8988T (cell line): Measurements from ENCODE around the gene ARID1B.
A peak's percentile ranks its signal among the peaks of the same experiment; 100 is the strongest.
"Not testable (repeated sequence)": the region's sequence is repeated elsewhere in the genome, so short reads cannot be mapped to it uniquely, and the experiment has no call there.

Experiments used
- DNase-seq: peaks from one replicate; pipeline ENCODE4 v3.0.0; 2011

Gene ARID1B

GRCh38 chr6:156944412-156944811 lies 167.2 kb downstream of the ARID1B start:
- no peak for DNase-seq

- DNase-seq, result not testable (repeated sequence)
These were observed 168.6 kb downstream of the ARID1B start for GRCh38 chr6:156945789-156946172.

GRCh38 chr6:156946370-156946936 lies 169.3 kb downstream of the ARID1B start:
- no peak for DNase-seq

GRCh38 chr6:156948277-156948676 lies 171.1 kb downstream of the ARID1B start:
- DNase-seq, result no peak

- DNase-seq, result no peak
These were observed 171.6 kb downstream of the ARID1B start for GRCh38 chr6:156948807-156949206.

- DNase-seq, result peak; percentile 39
These were observed 172.2 kb downstream of the ARID1B start for GRCh38 chr6:156949376-156949775.

- DNase-seq, result no peak
These were observed 172.9 kb downstream of the ARID1B start for GRCh38 chr6:156950084-156950483.

- DNase-seq, result no peak
These were observed 173.4 kb downstream of the ARID1B start for GRCh38 chr6:156950531-156950930.

- DNase-seq, result no peak
These were observed 175.2 kb downstream of the ARID1B start for GRCh38 chr6:156952401-156952800.

- DNase-seq, result no peak
These were observed 175.9 kb downstream of the ARID1B start for GRCh38 chr6:156953127-156953478.

- DNase-seq, result peak; percentile 61
These were observed 176.4 kb downstream of the ARID1B start for GRCh38 chr6:156953479-156954146.

GRCh38 chr6:156954191-156954590 lies 177.0 kb downstream of the ARID1B start:
- DNase-seq, result no peak

GRCh38 chr6:156954816-156955215 lies 177.6 kb downstream of the ARID1B start:
- DNase-seq, result no peak

- no peak for DNase-seq
These were observed 178.5 kb downstream of the ARID1B start for GRCh38 chr6:156955494-156956183.

GRCh38 chr6:156956286-156956685 lies 179.1 kb downstream of the ARID1B start:
- no peak for DNase-seq

GRCh38 chr6:156957931-156958547 lies 180.9 kb downstream of the ARID1B start:
- DNase-seq, result no peak

- DNase-seq, result no peak
These were observed 183.3 kb downstream of the ARID1B start for GRCh38 chr6:156960525-156960924.

GRCh38 chr6:156961282-156961892 lies 184.2 kb downstream of the ARID1B start:
- DNase-seq, result no peak

GRCh38 chr6:156963712-156964700 lies 186.8 kb downstream of the ARID1B start:
- no peak for DNase-seq

- no peak for DNase-seq
These were observed 190.7 kb downstream of the ARID1B start for GRCh38 chr6:156967852-156968251.

GRCh38 chr6:156969233-156969632 lies 192.1 kb downstream of the ARID1B start:
- DNase-seq, result no peak

GRCh38 chr6:156970595-156971112 lies 193.5 kb downstream of the ARID1B start:
- DNase-seq, result no peak
